PFSK-1 (cell line): ENCODE measurements around the gene CREB3L1.

Experiments used
- FOXP2 ChIP-seq: optimal IDR thresholded peaks from 2 replicates; pipeline ENCODE3; 2011; ENCODE audit warnings: borderline replicate concordance, control low read depth, inconsistent platforms; ENCODE audit not compliant: insufficient read depth; ENCODE audit errors: extremely low read length, extremely low read depth
- POLR2AphosphoS5 ChIP-seq: IDR thresholded peaks from 2 replicates; pipeline ENCODE4 v1.6.1; 2012; ENCODE audit warnings: low read depth, mild to moderate bottlenecking, control low read depth, low read length, moderate library complexity
- SIN3A ChIP-seq: IDR thresholded peaks from 2 replicates; pipeline ENCODE4 v1.6.1; 2012; ENCODE audit warnings: mild to moderate bottlenecking, low read length, moderate library complexity, borderline replicate concordance; ENCODE audit not compliant: insufficient read depth
- TAF1 ChIP-seq: IDR thresholded peaks from 2 replicates; pipeline ENCODE4 v1.6.1; 2012; ENCODE audit warnings: low read length, control low read depth, borderline replicate concordance; ENCODE audit not compliant: insufficient read depth
- TF ChIP-seq, protein P1 (sequence below), 2 experiments: IDR thresholded peaks; 2 replicates each; pipeline versions ENCODE4 v1.6.1 to v1.8.0; 2011 to 2012; ENCODE audit warnings: low read depth in 2 of 2, low read length in 2 of 2, control low read depth in 1 of 2, inconsistent platforms in 1 of 2, mild to moderate bottlenecking in 1 of 2, moderate library complexity in 1 of 2; ENCODE audit not compliant: insufficient read depth in 1 of 2

The CREB3L1 gene

DNA sequence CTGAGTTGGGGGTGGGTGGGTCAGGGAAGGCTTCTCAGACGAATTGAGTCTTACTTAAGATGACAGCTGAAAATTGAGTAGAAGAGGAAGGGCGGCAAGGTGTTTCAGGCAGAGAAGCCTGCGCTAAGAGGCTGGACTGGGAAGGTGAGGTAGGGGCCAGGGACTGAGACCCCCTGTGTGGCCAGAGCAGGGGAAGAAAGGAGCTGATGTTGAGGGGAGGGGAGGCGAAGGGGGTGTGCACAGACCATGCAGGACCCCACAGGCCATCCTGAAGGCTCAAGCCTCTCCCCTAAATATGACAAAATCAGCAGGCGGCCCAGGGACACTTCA is 40.6 kb upstream of the CREB3L1 start:
- TF ChIP-seq SIN3A (no peak), TAF1 (no peak)

DNA sequence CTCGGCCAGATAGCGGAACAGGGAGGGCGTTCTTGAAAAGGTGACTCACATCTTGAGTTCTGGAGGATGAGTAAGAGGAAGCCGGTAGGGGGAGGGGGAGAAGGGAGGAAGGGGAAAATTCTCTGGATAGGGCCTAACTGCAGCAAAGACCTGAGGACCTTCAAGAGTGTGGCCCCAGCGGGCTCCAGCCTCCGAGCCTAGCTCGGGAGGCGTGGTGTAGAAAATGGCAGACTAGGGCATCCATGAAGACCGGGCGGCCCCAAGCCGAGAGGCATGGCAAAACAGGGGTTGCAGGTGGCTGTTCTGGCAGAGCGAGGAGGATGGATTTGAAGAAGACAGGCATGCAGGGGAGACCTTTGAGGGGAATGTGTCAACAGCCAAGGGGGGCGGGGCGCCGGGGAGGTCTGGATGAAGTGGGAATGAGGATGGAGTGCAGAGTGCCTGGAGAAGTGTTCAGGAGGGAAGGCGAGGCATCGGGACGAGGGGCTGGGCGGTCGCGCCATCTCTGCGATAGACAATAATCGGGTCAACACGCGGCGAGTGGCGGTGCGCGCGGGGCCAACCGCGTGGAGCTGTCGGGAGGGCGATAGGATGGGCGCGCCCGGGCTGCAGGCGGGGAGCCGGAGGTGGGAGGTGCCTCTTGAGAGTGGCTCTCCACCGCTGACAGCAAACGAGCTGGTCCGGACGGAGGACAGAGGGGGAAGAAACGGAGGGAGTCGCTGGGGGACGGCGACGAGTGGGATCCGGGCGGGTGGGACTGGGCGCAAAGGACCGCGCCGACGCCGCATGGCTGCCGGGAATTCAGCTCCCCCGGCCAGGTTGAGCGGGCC is 40.0 kb upstream of the CREB3L1 start:
- no peak for TF ChIP-seq SIN3A
- TF ChIP-seq FOXP2 = no peak
- TF ChIP-seq, protein P1, sequence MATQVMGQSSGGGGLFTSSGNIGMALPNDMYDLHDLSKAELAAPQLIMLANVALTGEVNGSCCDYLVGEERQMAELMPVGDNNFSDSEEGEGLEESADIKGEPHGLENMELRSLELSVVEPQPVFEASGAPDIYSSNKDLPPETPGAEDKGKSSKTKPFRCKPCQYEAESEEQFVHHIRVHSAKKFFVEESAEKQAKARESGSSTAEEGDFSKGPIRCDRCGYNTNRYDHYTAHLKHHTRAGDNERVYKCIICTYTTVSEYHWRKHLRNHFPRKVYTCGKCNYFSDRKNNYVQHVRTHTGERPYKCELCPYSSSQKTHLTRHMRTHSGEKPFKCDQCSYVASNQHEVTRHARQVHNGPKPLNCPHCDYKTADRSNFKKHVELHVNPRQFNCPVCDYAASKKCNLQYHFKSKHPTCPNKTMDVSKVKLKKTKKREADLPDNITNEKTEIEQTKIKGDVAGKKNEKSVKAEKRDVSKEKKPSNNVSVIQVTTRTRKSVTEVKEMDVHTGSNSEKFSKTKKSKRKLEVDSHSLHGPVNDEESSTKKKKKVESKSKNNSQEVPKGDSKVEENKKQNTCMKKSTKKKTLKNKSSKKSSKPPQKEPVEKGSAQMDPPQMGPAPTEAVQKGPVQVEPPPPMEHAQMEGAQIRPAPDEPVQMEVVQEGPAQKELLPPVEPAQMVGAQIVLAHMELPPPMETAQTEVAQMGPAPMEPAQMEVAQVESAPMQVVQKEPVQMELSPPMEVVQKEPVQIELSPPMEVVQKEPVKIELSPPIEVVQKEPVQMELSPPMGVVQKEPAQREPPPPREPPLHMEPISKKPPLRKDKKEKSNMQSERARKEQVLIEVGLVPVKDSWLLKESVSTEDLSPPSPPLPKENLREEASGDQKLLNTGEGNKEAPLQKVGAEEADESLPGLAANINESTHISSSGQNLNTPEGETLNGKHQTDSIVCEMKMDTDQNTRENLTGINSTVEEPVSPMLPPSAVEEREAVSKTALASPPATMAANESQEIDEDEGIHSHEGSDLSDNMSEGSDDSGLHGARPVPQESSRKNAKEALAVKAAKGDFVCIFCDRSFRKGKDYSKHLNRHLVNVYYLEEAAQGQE (IDR thresholded peaks at IDR 0.05; ENCODE audit: insufficient read depth in 1 of 2, low read depth in 2 of 2, low read length in 2 of 2) = 0 out of 4 replicates have a peak, but pooled peaks of 1 of the 2 experiments have one; percentile 25
- TF ChIP-seq POLR2AphosphoS5 = no peak
- TF ChIP-seq TAF1 = 0 out of 2 replicates have a peak, but pooled peaks have one; percentile 47

- no peak for TF ChIP-seq FOXP2
- TF ChIP-seq, protein P1 (IDR thresholded peaks at IDR 0.05; ENCODE audit: insufficient read depth in 1 of 2, low read depth in 2 of 2, low read length in 2 of 2) = no peak
- no peak for TF ChIP-seq SIN3A
- TF ChIP-seq TAF1 = no peak
- TF ChIP-seq POLR2AphosphoS5 = no peak
Measured at GRCh38 chr11:46238078-46238966, 39.1 kb upstream of the CREB3L1 start.

DNA sequence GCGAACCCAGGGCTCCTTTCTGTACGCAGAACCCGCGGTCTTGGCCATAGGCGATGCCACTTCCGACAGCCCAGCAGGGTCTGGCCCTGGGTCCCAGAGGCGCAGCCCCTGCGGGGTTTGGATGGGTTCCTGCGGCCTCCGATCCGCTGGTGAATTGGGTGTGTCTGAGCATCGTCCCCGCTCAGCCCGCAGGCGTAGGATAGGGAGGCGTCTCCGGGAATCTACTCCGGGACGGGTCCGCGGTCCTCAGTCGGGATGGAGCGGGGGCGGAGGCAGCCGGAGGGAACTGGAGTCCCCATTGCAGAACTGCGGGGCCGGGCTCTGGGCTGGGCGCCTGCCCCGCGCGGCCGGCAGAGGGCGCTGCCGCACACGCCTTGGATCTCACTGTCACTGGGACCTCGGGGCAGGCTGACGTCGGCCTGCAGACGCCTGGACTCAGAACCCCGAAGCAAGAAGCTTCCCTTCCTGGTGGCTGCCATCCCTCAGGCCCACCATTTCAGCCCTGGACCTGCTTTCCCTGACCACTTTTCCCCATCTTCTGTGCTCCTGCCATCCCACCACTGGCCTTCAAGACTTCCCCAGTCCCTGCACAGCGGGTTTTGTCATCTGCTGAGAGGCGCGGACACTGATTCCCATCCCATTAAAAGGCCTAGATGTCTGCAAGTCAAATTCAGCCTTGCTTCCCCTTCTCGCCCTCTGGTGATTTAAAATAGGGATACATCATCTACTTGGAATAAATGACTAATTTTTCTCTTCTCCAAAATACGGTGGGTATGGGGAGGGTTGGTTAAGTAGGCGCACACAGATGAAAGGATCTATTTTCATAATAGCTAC is 38.3 kb upstream of the CREB3L1 start:
- TF ChIP-seq POLR2AphosphoS5 (no peak), FOXP2 (peak; percentile 98), TAF1 (no peak), SIN3A (no peak)
- TF ChIP-seq, protein P1 (IDR thresholded peaks at IDR 0.05; ENCODE audit: insufficient read depth in 1 of 2, low read depth in 2 of 2, low read length in 2 of 2) = 0 out of 4 replicates have a peak, but pooled peaks of 1 of the 2 experiments have one; percentile 42

DNA sequence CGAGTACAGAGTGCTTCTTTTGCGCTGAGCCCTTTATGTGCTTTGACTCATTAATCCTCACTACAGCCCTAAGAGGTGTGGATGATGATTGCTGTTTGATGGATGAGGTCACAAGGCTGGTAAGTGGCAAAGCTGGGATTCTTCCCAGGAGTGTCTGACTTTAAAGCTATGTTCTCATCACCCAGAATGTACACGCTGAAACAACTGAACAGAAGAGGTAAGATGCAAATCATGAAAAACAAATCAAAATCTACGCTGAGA is 37.7 kb upstream of the CREB3L1 start:
- TF ChIP-seq, protein P1 (IDR thresholded peaks at IDR 0.05; ENCODE audit: insufficient read depth in 1 of 2, low read depth in 2 of 2, low read length in 2 of 2) = no peak
- TF ChIP-seq POLR2AphosphoS5 (no peak), SIN3A (no peak), TAF1 (no peak), FOXP2 (no peak)
